NCI-H526 (cell line): Measurements from ENCODE around the gene CDH11.

Experiments used
- DNase-seq, 2 experiments: peaks; one replicate each; lab custom pipeline; 2025; lab: John Stamatoyannopoulos, UW

The CDH11 gene, protein sequence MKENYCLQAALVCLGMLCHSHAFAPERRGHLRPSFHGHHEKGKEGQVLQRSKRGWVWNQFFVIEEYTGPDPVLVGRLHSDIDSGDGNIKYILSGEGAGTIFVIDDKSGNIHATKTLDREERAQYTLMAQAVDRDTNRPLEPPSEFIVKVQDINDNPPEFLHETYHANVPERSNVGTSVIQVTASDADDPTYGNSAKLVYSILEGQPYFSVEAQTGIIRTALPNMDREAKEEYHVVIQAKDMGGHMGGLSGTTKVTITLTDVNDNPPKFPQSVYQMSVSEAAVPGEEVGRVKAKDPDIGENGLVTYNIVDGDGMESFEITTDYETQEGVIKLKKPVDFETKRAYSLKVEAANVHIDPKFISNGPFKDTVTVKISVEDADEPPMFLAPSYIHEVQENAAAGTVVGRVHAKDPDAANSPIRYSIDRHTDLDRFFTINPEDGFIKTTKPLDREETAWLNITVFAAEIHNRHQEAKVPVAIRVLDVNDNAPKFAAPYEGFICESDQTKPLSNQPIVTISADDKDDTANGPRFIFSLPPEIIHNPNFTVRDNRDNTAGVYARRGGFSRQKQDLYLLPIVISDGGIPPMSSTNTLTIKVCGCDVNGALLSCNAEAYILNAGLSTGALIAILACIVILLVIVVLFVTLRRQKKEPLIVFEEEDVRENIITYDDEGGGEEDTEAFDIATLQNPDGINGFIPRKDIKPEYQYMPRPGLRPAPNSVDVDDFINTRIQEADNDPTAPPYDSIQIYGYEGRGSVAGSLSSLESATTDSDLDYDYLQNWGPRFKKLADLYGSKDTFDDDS

DNA sequence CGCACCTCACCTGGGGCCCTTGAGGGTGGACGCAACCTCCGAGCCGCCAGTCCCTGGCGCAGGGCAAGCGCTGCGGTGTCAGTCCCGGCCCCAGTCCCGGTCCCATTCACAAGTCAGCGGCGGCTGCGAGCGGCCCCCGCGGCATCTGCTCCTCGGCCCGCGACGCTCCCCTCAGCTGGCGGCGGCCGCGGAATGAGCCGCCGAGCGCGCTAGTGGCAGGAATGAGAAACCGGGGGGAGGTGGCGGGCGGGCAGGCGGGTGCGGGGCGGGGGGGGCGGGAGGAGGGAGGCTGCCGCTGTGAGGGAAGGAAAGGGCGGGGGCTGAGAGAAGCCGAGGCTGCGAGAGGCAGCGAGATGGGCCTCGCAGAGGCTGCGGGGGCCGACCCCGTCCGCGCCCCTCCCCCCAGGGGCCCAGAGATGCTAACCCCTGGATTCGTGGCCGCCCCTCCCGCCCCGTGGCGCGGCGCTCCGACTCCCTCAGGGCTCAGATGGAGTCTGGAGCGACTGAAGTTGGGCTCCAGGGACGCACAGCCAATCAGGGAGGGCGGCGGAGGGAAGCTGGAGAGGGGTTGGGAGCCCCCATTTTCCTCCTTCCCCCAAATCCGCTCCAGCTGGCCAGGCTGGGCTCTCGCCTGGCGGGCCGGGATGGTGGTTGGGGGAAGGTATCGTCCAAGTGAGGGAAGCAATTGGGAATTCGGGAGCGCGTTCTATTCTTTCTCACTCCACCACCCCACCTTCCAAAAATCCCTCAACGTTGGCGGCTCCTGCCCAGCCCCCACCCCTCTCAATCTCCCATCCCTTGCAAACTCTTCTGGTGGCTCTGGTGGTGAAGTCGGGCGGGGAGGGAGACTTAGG lies at the start of gene CDH11:
Gene CDH11 (minus strand): TSS at position 194 of the 854 bp plus-strand sequence. CDS start 117,194 bp downstream, outside the sequence.
- DNase-seq = peak in 1 of 2 experiments; percentile 23

DNA sequence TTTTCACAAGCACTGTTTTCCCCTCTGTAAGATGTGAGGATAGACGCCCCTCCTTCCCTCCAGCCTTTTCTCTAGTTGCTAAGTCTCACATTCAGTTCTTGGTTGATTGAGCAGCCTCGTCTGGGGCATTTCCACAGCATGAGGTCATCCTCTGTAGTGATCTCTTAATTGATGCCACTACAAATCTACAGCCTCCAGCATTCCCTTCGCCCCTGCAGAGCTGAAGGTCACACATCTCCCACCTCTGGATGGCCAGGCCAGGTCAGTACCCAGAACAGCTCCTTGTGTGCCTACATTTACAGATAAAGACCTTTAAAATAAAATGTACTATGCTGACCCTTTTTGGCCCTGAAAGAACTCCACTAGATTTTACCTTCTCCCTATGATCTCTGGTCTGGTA lies 32.5 kb upstream of the CDH11 start:
- no peak for DNase-seq

GRCh38 chr16:65153365-65154105 lies 31.7 kb upstream of the CDH11 start:
- no peak for DNase-seq

GRCh38 chr16:65148804-65149203 lies 26.9 kb upstream of the CDH11 start:
- DNase-seq = no peak

- no peak for DNase-seq
These were observed 20.4 kb upstream of the CDH11 start for GRCh38 chr16:65142276-65142675.

- DNase-seq = no peak
These were observed 14.8 kb upstream of the CDH11 start for GRCh38 chr16:65136681-65137080.

GRCh38 chr16:65126845-65127624 lies 5.2 kb upstream of the CDH11 start:
- no peak for DNase-seq

DNA sequence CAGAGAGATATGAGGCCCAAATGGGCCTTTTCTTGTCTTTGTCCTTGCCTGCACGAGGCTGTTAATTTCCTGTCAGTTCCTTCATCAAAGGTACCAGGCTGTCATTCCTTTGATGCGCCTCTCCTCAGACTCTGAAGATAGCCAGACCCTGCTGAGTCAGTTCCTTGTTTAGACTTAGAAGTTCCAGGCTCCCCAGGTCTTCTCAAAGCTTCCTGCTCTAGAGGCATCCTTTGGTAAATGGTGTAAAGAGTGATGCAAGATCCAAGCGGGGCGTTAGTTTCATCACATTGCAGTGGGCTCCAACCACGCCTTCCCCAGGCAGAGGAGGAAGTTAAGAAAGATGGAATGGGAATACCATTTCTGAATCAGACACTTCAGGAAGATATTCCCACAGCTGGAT lies 4.0 kb upstream of the CDH11 start:
- DNase-seq = no peak

DNA sequence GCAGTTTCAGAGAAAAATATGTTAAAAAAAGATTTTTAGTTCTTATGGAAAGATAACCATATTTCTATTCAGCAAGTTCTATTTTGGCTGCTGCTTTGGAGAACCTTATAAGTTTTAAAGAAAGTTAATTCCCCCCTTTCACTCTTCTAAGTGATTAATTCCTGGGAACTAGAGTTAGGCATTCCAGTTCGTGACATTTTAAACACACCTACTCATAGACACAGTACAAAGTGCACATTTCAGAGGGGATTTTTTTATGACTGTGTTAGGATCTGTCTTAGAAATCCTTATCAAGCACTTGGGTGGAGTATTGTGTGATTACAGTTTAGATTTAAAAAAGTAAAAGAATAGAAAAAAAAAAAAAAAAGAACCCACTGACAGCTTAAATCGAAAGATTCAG lies 3.5 kb upstream of the CDH11 start:
- no peak for DNase-seq

- no peak for DNase-seq
These were observed 2.7 kb upstream of the CDH11 start for GRCh38 chr16:65124596-65124995.

GRCh38 chr16:65124212-65124548 lies 2.3 kb upstream of the CDH11 start:
- no peak for DNase-seq

- DNase-seq = no peak
These were observed 1.7 kb upstream of the CDH11 start for GRCh38 chr16:65123396-65124211.

DNA sequence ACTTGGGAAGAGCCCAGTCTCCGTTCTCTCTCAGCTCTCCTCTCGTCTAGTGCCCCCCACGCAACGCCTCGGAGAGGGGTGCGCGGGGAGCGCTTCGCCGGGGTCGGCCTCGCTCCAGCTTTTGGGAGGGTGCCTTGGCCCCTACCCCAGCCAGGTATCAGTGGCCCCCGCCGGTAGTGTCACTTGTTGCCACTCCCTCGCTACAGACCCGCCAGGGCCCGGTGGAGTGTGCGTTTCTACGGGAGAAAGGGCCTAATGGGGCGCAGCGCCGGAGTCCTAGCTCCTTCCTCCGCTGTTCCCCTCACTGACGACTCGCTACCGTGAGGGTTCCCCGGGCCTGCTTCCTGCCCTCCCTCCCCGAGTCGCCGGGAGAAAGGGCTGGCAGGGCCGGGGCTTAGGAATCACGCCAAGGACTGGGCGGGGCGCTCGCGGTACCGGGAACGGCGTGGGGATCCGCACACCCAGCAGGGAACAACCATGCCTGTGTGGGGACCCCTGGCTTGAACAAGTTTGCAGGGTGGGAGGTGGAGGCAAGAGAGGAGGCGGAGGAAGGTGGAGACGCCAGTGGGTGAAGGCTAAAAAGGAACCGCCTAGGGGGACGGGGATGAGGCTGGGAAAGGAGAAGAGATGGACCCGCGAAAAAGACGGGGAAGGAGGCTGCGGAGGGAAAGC lies 997 bp upstream of the CDH11 start:
- DNase-seq = no peak

- peak in 1 of 2 experiments; percentile 25 for DNase-seq
These were observed 787 bp downstream of the CDH11 start for GRCh38 chr16:65120831-65121721.

GRCh38 chr16:65120461-65120830 lies 1.4 kb downstream of the CDH11 start:
- DNase-seq = no peak

DNA sequence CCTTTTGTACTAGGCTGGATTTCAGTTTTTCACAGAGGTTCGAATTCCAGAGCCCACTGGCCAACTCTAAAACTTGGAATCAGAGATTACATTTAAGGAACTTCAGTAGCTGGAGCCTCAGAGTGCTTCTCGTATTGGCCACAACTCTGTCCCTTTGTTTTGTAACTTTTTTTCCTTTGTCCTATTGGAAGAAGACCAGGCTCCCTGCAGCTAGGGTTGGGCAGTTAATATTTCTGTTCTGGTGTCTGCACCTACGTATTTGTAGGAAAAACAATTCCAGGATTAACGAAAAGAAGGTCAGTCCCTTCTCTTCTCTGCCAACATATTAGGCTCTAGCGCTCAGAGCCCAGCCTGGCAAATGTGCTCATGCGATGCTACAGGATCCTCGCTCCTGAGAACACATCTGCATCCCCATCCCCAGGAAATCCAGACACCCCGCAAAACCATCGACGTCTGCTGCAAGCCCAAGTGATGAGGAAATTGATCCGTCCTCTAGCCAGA lies 1.9 kb downstream of the CDH11 start:
- no peak for DNase-seq

GRCh38 chr16:65119435-65119834 lies 2.4 kb downstream of the CDH11 start:
- DNase-seq = no peak

DNA sequence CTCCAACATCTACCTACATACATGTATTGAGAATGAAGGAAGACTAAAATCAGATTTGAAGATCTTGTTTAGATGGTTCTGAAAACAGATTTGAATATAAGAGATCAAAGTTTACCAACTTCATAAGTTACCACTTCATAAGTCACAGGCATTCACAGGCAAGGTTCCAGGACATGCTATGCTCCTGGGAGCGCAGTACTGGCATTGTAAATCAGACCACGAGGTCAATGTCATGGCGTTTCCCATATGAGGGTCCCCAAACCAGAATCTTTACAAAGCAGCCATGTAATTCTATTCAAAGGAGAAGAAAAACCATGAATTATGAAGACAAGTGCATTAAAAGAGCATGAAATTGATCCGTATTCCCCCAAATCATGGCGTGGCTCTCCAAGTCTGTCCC lies 3.0 kb downstream of the CDH11 start:
- no peak for DNase-seq
